SK-N-DZ (cell line): ENCODE measurements around the gene WDR5.

Source experiments
- DNase-seq: peaks from one replicate; pipeline ENCODE4 v3.0.0-alpha.2; 2015; ENCODE audit warnings: low spot score

WDR5 gene

GRCh38 chr9:134173127-134174072, 37.5 kb downstream of the WDR5 start:
- no peak for DNase-seq

DNA sequence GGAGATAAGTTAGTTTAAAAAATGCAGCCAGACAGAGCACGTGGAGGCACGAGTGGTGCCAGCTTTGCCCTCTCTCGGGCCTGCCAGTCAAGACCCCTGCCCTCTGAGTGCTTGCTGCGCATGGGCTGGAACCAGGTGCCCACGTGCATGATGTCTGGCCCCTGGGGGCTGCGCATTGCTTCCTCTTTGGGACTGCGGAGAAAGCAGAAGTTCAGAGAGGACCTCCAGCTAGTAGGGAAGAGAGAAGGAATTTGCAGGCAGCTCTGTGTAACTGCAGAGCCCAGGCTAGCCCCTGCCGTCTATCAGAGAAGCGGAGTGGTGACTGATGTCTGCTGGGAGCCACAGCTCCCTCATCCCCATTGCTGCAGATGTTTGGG, 38.2 kb downstream of the WDR5 start:
- DNase-seq = no peak

DNA sequence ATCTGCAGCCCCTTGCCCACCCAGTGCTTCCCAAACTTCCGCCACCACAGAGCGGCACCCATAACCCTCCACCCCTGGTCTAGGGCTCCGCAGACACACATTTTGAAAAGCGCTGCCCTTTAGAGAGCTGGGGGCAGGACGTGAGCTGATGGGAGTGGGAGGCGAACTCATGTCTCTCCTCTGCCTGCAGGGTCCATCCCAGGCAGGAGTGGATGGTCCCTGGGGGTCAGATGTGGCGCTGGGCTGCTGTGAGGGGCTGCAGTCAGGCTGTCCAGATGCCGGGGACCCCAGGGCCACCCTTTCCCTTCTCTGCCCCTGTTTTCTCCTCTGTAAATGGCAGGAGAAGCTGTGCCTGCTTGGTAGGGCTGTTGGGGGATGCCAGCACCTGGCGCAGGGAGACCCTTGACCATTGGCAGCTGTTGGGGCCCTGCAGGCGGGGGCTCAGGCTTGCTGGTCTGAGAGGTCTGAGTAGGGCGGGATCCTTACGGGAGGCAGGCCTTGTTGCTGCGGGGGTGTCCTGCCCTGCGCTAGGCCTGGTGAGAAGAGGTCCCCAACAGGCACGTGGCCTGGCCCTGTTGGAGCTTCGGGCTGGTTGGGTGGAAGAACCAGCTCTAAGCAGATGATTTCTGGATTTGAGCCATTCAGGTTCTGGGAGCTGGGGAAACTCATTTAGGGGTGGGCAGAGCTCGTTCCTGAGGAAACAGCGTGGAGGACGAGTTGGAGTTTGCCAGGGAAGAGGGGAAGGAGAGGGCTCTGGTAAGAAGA, 38.8 kb downstream of the WDR5 start:
- no peak for DNase-seq

GRCh38 chr9:134175291-134175807, 39.5 kb downstream of the WDR5 start:
- DNase-seq = no peak

- no peak for DNase-seq
Observed at GRCh38 chr9:134175808-134176598, 40.1 kb downstream of the WDR5 start.

GRCh38 chr9:134176599-134176968, 40.7 kb downstream of the WDR5 start:
- DNase-seq = no peak

GRCh38 chr9:134177186-134177585, 41.3 kb downstream of the WDR5 start:
- no peak for DNase-seq

DNA sequence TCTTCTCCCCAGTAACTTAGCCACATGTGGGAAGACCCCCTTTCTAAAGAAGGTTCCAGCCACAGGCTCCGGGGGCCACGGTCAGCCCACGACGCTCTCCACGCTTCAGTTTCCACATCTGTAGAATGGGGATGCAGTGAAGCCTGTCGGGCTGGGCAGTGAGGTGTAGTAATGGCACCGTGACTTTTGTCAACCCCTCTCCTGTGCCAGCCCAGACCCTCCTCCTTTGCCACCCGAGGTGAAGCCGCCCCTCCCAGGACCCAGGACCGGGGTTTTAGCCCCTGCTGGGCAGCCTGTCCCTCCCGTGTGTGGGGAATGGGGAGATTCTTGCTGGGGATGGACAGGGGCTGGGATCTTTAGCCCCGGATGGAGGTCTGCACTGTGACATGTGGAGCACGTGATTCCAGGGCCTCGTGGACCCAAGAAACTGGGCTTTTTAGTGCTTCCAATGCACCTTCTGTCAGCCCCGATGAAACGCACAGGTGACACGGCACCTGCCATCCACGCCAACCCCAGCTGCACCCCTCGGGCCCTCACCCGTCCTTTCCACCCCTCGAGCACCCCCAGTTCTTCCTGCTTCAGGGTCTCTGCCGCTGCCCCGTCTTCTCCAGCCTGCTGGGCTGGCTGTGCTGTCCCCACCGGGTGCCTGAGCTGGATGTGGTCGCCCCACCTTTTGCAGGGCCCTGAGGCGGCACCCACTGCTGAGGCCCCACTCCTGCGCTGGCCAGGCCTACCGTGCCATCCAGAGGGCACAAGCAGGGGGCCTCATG, 41.9 kb downstream of the WDR5 start:
- no peak for DNase-seq

GRCh38 chr9:134178394-134178767, 42.5 kb downstream of the WDR5 start:
- DNase-seq = no peak

DNA sequence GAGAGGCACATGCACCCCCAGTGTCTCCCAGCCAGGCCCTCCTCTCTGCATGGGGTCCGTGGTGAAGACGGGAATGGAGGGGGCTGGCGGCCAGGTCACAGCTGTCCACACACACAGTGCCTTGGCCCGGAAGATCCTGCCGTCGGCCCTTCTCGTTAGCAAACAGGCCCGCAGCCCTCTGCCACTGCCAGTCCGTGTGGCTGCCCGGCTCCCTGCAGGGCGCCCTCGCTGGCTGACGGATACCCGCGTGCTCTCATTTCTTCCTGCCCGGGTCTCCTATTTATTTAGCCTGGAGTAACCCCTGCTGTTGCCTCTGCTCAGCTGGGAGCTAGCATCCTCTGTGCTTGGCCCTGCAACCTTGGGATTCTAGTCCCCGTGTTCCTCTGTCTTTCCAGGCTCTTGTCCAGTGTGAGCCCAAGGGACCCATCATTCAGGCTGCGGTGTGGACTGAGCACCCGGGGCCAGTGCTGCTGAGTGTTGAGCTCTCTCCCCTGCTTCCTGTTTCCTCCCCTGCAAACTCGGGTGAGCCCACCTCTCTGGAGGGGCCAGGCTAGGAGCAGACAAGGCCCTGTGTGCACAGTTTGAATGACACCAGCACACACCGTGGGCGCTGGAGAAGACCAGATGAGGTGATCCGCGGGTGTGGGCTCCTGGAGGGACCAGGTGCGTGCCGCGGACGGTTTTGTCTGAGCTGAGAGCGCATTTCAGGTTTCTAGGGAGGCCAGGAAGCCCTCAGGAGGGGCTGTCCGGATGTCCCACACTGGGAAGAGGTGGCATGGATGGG, 43.1 kb downstream of the WDR5 start:
- DNase-seq = no peak

GRCh38 chr9:134179595-134179917, 43.7 kb downstream of the WDR5 start:
- DNase-seq = no peak

DNA sequence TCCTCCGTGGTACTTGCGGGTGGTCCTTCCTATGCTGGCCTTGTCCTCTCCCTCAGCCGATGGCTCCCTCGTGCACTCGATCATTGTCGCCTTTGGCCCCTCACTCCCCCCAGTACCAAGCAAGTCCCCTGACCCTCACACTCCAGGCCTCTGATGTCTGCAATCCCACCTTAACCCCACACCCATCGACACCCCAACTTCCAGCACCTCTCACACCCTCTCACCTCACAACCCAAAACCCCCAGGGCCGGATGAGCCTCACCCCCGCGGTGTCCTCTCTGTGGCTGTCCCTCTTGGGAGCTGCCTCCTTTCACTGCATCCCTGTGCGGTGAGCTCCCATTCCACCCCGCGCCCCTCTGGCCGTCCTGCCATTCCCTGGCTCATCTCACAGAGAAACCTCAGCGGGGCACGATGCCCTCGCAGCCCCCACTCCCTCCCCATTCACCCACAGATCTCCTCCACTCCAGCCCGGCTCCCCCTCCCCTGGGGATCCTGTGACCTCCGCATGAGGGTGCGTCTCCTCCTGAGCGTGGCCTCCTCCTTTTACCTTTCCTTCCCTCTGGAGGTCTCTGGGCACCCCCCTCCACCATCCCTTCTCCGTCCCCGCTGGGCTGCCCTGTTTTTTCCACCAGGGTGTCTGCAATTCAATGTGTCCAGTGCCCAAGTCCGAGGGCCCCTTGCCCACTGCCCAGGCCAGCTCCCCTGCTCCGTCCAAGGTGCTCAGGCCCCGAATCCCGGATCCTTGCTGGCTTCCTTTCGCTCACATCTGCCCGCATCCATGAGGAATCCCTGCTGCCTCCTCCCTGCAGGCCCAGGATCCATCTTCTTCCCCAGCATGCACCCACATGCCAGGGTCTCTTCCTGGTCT, 44.3 kb downstream of the WDR5 start:
- DNase-seq = no peak

DNA sequence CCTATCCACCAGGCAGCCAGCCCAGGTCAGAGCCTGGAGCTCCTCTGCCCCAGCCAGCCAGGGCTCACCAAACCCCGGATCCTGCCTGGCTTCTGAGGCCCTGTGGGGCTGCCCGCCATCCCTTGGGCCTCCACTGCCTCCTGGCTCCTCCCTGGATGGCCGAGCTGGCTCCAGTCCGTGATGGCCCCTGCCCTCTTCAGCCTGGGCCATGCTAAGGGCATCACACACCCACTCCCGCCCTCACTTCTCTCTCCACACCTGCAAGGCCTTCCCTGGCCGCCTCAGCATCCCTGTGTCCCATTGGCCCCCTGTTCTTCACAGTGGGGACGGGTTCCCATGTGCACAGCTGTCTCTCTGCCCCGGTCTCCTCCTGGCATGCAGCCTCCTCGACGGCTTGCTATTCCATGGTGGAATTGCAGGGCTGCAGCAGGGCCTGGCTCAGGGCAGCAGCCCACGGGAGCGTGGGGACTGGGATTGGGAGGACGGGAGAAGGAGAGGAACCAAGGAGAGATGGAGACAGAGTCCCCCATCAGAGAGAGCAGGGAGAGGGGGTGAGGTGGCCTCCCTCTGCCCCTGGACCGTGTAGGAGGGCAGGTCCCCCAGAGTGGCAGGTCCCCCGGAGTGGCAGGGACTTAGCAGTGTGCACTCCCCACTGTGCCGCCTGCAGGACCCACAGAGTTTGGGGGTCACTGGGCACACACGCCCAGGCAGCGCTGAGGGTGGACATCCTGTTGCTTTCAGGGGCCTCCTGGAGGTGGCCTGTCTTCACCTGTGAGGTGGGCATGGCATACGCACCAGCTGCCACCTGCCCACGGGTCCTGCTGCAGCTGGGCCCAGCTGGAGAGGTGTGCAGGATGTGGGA, 45.1 kb downstream of the WDR5 start:
- DNase-seq = no peak

GRCh38 chr9:134181648-134182034, 45.8 kb downstream of the WDR5 start:
- no peak for DNase-seq

GRCh38 chr9:134182554-134183085, 46.7 kb downstream of the WDR5 start:
- no peak for DNase-seq

DNA sequence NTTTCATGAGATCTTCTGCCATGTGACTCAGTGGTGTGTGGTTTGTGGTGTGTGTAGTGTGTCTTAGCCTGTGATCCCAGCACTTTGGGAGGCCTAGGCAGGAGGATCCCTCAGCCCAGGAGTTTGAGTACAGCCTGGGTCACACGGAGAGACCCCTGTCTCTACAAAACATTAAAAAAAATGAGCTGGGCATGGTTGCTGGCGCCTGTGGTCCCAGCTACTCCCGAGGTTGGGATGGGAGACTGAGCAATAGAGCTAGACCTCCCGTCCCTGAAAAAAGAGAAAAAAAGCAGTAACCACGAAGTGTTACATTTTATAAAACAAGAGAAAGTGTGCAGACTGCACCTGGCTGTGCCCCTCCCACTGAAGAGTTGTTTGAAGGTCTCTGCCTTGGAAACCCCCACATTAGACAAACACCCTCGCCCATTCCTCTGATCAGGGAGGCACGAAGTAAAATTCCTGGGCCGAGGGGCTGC, 49.7 kb downstream of the WDR5 start:
- no peak for DNase-seq

GRCh38 chr9:134186471-134187109, 50.7 kb downstream of the WDR5 start:
- no peak for DNase-seq

DNA sequence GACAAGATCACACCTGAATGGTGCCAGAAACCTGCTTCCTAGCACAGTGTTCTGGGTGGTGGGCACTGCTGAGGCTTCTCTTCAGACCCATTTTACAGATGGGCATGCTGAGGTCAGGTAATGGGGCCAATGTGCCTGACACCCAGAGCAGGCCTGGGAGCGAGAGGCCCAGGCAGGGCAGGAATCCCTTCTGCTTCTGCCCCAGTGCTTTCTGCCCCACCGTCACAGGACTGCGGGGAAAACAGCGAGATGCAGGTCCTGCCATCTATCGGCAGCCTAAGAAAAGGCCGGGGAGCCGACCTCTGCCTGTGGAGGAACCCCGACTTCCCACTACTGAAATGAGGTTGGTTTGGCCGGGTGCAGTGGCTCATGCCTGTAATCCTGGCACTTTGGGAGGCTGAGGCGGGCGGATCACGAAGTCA, 51.2 kb downstream of the WDR5 start:
- DNase-seq = no peak
